Psoas muscle (tissue), 8 donors: Measurements from ENCODE around the gene RPP25L. TPM values are rescaled to one million over a fixed set of nuclear protein-coding genes. Genes with fewer than 3 reads are reported as not detected.
A peak's percentile ranks its signal among the peaks of the same experiment; 100 is the strongest.

ENCODE experiments used
- ATAC-seq, 4 donors: fragments of 200-7000 bp; cut with Tn5 transposase; one replicate each; pipeline ENCODE4 v1.9.1; 2020; ENCODE audit warnings: moderate library complexity in 3 of 4, mild to moderate bottlenecking in 2 of 4
- DNase-seq, 2 donors: peaks; one replicate each; pipeline ENCODE4 v3.0.0-alpha.2; 2020
- H3K27ac ChIP-seq: fragments of 200-600 bp; one replicate; pipeline ENCODE4 v1.8.0; 2022
- H3K27me3 ChIP-seq, 3 donors: fragments of 200-600 bp in 1 of 3; one replicate each; pipeline versions ENCODE4 v1.6.1 to v1.8.0; 2013 to 2022; ENCODE audit warnings: low read length in 2 of 3, mild to moderate bottlenecking in 2 of 3, moderate library complexity in 1 of 3; ENCODE audit not compliant: insufficient read depth in 3 of 3
- H3K36me3 ChIP-seq, 2 donors: fragments of 200-600 bp in 1 of 2; one replicate each; pipeline versions ENCODE4 v1.6.1 to v1.8.0; 2013 to 2022; ENCODE audit warnings: low read depth in 1 of 2, mild to moderate bottlenecking in 1 of 2, moderate library complexity in 1 of 2; ENCODE audit not compliant: insufficient read depth in 1 of 2
- H3K4me1 ChIP-seq: fragments of 200-600 bp; one replicate; pipeline ENCODE4 v1.8.0; 2022
- H3K4me3 ChIP-seq: fragments of 200-600 bp; one replicate; pipeline ENCODE4 v1.8.0; 2022; ENCODE audit warnings: mild to moderate bottlenecking
- H3K9me3 ChIP-seq: fragments of 200-600 bp; one replicate; pipeline ENCODE4 v1.8.0; 2022
- CTCF ChIP-seq: fragments of 200-600 bp; IDR thresholded peaks from one replicate; pipeline ENCODE4 v1.8.0; 2022; ENCODE audit warnings: antibody characterized with exemption
- WGBS, 3 donors: extraction: QIAGEN DNeasy Blood & Tissue Kit; methylation state at CpG; one replicate each; pipeline versions ENCODE4 v1.1.6 to v1.1.7; 2013; 5-methylcytosine and 5-hydroxymethylcytosine counted together
- intact Hi-C, 2 donors: fragments of 100-400 bp; cut with DNase I; formaldehyde crosslinking; loops; one replicate each; pipeline versions ENCODE4 v1.11.0 to v1.14.2; 2022
- polyA plus RNA-seq, 3 donors: library from polyadenylated mRNA; stranded (reverse); fragments of 200-250 nt; gene quantifications; one replicate each; pipeline ENCODE4 v1.2.3, GENCODE V29; 2013
- total RNA-seq, 4 donors: library from RNA; stranded (reverse); fragmentation: NEBNext Ultra II Directional in 2 of 4; extraction: Animal tissue kit (Norgen Biotek cat#: 25700) in 2 of 4; gene quantifications; one replicate each; pipeline versions ENCODE4 v1.2.1 to v1.2.4, GENCODE V29; 2021 to 2023
- donor health status: healthy with polysubstance abuse.
- donor health status: DM: no; HTN: no; CAD: no; lungs with moderate emphysema.
- donor health status: Bipolar disorder and iron deficiency.
- donor health status: healthy.
- donor health status: DM: yes; HTN: yes; CAD: no.
- donor health status: DM: no; HTN: no; CAD: no.
- donor health status: DM: no; HTN: no; CAD: no.
- donor health status: DM: yes; HTN: yes; CAD: no.

RPP25L gene
- total and polyA plus RNA-seq, 7 donors, result 58.5 to 124 (median 69.7) TPM

DNA sequence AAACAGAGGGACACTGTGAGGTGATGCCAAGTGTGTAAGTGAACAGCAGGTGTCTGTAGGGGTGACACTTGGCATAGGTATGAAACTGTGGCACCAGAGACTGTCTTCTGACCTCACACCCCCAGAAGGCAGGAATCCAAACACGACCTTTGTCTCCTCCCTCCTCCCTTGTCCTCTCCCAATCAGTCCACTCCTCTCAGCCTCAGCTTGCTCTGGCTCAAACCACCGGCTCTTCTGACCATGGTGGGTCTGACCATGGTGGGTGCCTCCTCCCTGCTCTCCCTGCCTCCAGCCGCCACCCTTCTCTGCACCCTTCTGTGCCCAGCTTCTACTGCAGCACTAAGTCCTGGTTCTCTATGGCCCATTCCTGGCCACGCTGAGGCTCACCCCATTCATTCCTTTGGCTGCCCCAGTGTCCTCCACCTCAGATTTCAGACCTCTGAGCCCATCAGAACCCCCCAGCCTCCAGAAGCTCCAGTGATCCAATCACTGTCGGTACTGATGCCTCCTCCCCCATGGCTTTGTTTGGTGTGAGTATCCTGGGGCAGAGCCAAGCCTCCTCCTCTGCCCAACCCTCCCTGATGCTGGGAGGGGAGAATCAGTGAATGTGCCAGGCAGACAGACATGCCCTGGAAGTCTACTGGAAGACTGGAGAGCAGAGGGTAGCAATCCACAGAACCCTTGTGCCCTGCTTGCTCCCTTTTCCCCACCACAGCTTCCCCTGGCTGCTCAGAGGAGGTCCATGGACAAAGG is 18.7 kb upstream of the RPP25L start:
- H3K4me1 ChIP-seq, result peaks cover 8% of the 10 kb centered on the region
- H3K27me3 ChIP-seq, result peaks cover 0 to 48% (median 21%) of the 10 kb centered on the region in 3 donors
- WGBS, 3 donors, result 28 to 40% (median 36%) methylated on average over 5 of the region's 5 CpGs
- peaks cover 0 to 9% of the 10 kb centered on the region in 2 donors for H3K36me3 ChIP-seq
- intact Hi-C loops, result no loop called here
- DNase-seq (no peak), ATAC-seq (no peak)
- H3K27ac ChIP-seq, result no peak overlapping the region
- H3K9me3 ChIP-seq, result no peaks in the 10 kb centered on the region
- H3K4me3 ChIP-seq, result no peak overlapping the region
- no peak for TF ChIP-seq CTCF

DNA sequence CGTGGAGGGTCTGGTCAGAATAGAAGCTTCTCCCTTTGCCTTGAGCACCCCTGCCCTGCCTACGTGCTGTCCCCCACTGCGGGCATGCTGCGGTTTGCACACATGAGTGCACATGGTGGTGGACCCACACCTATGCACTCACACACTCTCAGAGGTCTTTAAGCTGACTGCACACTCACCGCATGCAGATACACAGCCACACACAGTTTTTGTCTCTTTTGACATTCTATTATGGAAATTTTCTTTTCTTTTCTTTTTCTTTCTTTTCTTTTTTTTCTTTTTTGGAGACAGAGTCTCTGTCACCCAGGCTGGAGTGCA is 17.6 kb upstream of the RPP25L start:
- intact Hi-C loops, result no loop called here
- Histone ChIP-seq H3K9me3 (no peaks in the 10 kb centered on the region), H3K4me1 (peaks cover 8% of the 10 kb centered on the region), H3K27me3 (peaks cover 0 to 57% (median 27%) of the 10 kb centered on the region in 3 donors), H3K36me3 (no peaks in the 10 kb centered on the region), H3K4me3 (peak overlapping the region; percentile 64), H3K27ac (no peak overlapping the region)
- DNase-seq (no peak), ATAC-seq (no peak)
- TF ChIP-seq CTCF, result no peak
- WGBS, 3 donors, result 26 to 35% (median 27%) methylated on average over 5 of the region's 5 CpGs

DNA sequence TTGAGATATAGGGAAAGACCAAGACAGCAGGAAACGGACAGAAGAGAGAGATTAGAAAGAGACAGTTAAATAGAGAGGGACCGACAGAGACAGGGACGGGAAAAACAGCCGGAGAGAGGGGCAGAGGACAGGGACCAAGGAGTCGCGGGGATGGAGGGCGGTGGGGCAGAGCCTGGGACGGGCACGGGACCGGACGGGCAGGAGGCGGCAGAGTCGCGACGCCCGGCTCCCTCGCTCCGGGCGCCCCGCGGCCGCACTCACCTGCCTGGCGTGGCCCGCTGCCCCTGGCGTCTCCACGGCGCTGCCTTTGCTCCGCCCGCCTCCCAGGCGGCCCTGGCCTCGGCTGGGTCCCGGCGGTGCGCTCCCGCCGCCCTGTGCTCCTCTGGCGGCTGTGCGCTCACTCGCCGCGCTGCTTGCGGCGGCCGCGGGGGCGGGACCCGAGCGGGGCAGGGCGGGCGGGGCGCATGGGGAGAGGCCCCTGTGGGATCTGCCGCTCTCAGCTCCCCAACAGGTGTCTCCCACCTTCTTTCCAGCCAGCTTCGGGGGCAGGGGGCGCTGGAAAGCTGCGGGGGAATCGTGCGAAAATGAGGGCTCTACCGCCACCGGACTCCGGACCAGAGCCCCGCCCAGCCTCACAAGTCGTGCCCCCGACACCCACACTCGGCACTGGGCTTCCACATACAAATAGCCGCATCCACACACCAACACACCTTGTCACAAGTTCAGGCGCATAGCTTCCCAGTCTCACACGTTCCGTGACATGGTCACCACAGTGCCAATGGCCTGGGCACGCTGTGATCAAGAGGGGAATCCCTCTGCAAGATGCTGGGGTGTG is 17.0 kb upstream of the RPP25L start, which contains the start of gene ARID3C:
Gene ARID3C, minus strand, starts transcription at position 411 of the 835 bp plus-strand sequence. CDS start 1,052 bp downstream, outside the sequence.
- Histone ChIP-seq H3K4me1 (peaks cover 3% of the 10 kb centered on the region), H3K36me3 (no peaks in the 10 kb centered on the region), H3K9me3 (no peaks in the 10 kb centered on the region), H3K4me3 (peak within 1 kb of the TSS; percentile 64), H3K27ac (no peak within 1 kb of the TSS), H3K27me3 (peaks cover 0 to 63% (median 29%) of the 10 kb centered on the region in 3 donors)
- no peak for DNase-seq
- TF ChIP-seq CTCF, result no peak
- intact Hi-C loops, result no loop called here
- 1 to 2% (median 2%) methylated on average over 47 to 69 of the region's 69 CpGs for WGBS, 3 donors
- peak; percentile 75 to 84 (median 79) for ATAC-seq

DNA sequence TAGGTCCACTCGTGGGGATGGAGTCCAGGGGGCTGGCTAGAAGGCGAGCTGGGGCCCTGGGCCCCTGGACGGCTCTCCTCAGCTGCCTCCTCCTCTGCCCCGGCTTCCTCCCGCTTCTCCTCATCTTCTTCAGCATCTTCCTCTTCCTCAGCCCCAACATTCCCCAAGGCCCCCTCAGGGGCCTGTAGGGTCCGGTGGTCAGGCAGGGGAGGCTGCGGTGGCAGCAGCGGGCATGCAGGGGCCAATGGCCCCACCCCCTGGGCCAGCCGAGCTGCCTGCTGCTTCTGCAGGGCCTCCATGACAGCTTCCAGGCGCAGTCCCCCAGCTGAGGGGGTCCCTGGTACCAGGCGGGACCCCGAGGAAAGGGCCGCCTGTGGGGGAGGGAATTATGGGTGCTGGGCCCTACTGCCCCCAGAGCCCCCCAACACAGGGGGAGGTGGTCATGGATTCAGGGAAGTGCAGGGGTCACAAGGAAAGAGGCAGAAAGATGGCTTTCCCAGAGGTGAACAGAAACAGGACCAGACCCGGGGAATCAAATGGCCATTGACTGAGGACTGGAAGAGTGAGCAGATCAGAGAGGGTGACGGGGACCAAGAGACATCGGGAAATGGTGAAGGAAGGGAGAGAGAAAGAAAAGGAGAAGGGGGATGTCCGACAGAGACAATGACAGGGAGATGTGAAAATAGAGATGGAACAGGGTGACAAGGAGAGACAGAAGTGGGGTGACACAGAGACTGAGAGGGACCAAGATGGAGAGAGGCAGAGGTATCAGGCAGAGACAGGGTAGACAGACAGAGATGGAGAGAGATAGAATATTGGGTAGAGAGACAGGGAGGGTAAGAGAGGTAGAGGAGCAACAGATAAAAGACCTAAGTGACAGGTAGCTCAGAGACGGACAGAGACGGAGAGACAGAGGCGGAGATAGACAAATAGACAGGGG is 16.1 kb upstream of the RPP25L start:
- intact Hi-C loops, result no loop called here
- Histone ChIP-seq H3K4me3 (peak overlapping the region; percentile 64), H3K4me1 (peaks cover 9% of the 10 kb centered on the region), H3K27me3 (peaks cover 0 to 72% (median 34%) of the 10 kb centered on the region in 3 donors), H3K36me3 (no peaks in the 10 kb centered on the region), H3K9me3 (no peaks in the 10 kb centered on the region), H3K27ac (no peak overlapping the region)
- no peak for DNase-seq
- 33 to 37% (median 34%) methylated on average over 19 to 20 of the region's 20 CpGs for WGBS, 3 donors
- no peak for ATAC-seq
- TF ChIP-seq CTCF, result no peak
